ENCODE results near the gene ITGA6.

The ITGA6 gene

DNA sequence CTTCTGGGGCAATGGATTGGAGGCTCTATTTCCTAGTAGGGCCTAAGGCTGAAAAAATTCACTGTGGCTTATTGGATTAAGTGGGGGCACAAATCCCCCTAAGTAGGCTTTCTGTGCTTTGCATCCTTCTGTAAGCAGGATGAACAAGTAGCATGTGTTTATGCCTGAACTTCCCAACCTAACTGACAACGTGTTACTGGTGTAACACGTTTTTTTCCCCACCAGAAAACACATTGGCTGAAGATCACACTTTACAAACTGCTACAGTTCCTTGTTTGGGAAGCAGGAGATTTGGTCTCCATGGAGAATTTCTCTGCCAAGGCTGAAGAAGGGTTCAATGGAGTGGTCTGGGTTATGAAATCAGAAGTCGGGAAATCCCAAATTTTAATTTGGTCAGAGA is 7.2 kb upstream of the ITGA6 start (continued):
- TF ChIP-seq ZNF518A (tag by site-specific recombination; conservative IDR thresholded peaks at IDR 0.05; ENCODE audit: low read depth) (no peak), ZNF501 (tag by site-specific recombination; IDR thresholded peaks at IDR 0.05) (no peak), ZNF302 (tag by site-specific recombination; IDR thresholded peaks at IDR 0.05; ENCODE audit: low read depth) (no peak)

- TF ChIP-seq ZBTB48 (tag by site-specific recombination; IDR thresholded peaks at IDR 0.05) (no peak), INSM2 (tag by site-specific recombination; IDR thresholded peaks at IDR 0.05) (no peak), ZSCAN4 (tag by site-specific recombination; IDR thresholded peaks at IDR 0.05) (no peak), ZNF792 (tag by site-specific recombination; IDR thresholded peaks at IDR 0.05) (no peak), ZNF391 (tag by site-specific recombination; IDR thresholded peaks at IDR 0.05; ENCODE audit: borderline replicate concordance, low read depth) (no peak), ZNF416 (tag by site-specific recombination; IDR thresholded peaks at IDR 0.05) (no peak), TRIM28 (IDR thresholded peaks at IDR 0.05; ENCODE audit: borderline replicate concordance, low read length) (no peak)
- TF ChIP-seq, protein P1, sequence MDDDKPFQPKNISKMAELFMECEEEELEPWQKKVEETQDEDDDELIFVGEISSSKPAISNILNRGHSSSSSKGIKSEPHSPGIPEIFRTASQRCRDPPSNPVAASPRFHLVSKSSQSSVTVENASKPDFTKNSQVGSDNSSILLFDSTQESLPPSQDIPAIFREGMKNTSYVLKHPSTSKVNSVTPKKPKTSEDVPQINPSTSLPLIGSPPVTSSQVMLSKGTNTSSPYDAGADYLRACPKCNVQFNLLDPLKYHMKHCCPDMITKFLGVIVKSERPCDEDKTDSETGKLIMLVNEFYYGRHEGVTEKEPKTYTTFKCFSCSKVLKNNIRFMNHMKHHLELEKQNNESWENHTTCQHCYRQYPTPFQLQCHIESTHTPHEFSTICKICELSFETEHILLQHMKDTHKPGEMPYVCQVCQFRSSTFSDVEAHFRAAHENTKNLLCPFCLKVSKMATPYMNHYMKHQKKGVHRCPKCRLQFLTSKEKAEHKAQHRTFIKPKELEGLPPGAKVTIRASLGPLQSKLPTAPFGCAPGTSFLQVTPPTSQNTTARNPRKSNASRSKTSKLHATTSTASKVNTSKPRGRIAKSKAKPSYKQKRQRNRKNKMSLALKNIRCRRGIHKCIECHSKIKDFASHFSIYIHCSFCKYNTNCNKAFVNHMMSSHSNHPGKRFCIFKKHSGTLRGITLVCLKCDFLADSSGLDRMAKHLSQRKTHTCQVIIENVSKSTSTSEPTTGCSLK (tag by site-specific recombination; IDR thresholded peaks at IDR 0.05), result no peak
- H3K36me3 ChIP-seq (ENCODE audit: control insufficient read depth in 2 of 2, insufficient read depth in 1 of 2, low read length in 2 of 2), result no peaks in the 10 kb centered on the region
- no peak overlapping the region for H3K4me3 ChIP-seq (ENCODE audit: low read depth, low read length)
- POLR2A ChIA-PET, result no interaction called here
- no peaks in the 10 kb centered on the region for H3K4me1 ChIP-seq (ENCODE audit: control insufficient read depth, insufficient read depth, low read length)
- H3K9me3 ChIP-seq (ENCODE audit: control insufficient read depth, insufficient read depth, low read depth, low read length), result no peaks in the 10 kb centered on the region
- CTCF ChIA-PET, result interaction anchor here (0.7 to 1.0 kb wide), 3 partner anchors 10 to 39 kb away, joined by 3 to 6 read pairs (median 3); no protein-coding TSS in a partner anchor
- H3K27ac ChIP-seq (ENCODE audit: extremely low read depth, low read depth, low read length), result no peak overlapping the region
Observed at GRCh38 chr2:172423160-172423559, 4.2 kb upstream of the ITGA6 start.

DNA sequence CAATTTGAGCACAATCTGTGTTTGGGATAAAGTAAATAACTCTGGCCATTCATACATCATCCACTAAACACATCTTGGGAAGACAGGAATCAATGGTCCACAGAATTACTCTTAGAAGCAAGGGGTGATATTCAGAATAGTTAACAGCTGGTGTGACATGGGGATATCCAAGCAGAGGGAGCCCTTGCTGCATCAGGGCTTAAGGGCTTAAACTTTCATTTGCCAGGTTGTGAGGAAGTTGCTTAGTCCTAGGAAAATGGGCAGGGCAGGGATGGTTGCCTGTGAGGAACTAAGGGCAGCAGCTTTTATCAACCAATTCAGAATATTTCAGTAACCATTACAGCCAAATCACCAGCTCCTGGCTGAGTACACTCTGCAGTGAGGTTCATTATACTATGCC is 2.0 kb upstream of the ITGA6 start:
- H3K9me3 ChIP-seq (ENCODE audit: control insufficient read depth, insufficient read depth, low read depth, low read length), result no peaks in the 10 kb centered on the region
- no peak for TF ChIP-seq ZNF174 (tag by site-specific recombination; IDR thresholded peaks at IDR 0.05)
- H3K36me3 ChIP-seq (ENCODE audit: control insufficient read depth in 2 of 2, insufficient read depth in 1 of 2, low read length in 2 of 2), result no peaks in the 10 kb centered on the region
- no peak overlapping the region for H3K4me3 ChIP-seq (ENCODE audit: low read depth, low read length)
- POLR2A ChIA-PET, result interaction anchor here (0.6 to 1.2 kb wide), 2 partner anchors 20 to 36 kb away, joined by 3 to 6 read pairs; no protein-coding TSS in a partner anchor
- no peak overlapping the region for H3K27ac ChIP-seq (ENCODE audit: extremely low read depth, low read depth, low read length)
- peaks cover 6% of the 10 kb centered on the region; the same call in 1 of the 2 replicates for H3K4me1 ChIP-seq (ENCODE audit: control insufficient read depth, insufficient read depth, low read length)
- CTCF ChIA-PET, result interaction anchor here (1.3 to 1.6 kb wide), 2 partner anchors 36 to 40 kb away, joined by 5 to 6 read pairs; no protein-coding TSS in a partner anchor

Measured in HEK293 (cell line).